ENCODE measurements around the gene FHOD3. TPM values are rescaled to one million over a fixed set of nuclear protein-coding genes. Genes with fewer than 3 reads are reported as not detected.

FHOD3 gene
- total RNA-seq, 1 experiment from 2014 or later = 8.7 TPM

- DNase-seq (ENCODE audit: low read depth) = no peak
Measured at GRCh38 chr18:36590621-36591580, 293.4 kb downstream of the FHOD3 start.

- DNase-seq (ENCODE audit: low read depth) = no peak
Measured at GRCh38 chr18:36592282-36592681, 294.8 kb downstream of the FHOD3 start.

GRCh38 chr18:36593001-36593400 is 295.5 kb downstream of the FHOD3 start:
- DNase-seq (ENCODE audit: low read depth) = peak; percentile 47

- DNase-seq (ENCODE audit: low read depth) = no peak
Measured at GRCh38 chr18:36593641-36594040, 296.1 kb downstream of the FHOD3 start.

GRCh38 chr18:36594621-36595020 is 297.1 kb downstream of the FHOD3 start:
- DNase-seq (ENCODE audit: low read depth) = no peak

- DNase-seq (ENCODE audit: low read depth) = no peak
Measured at GRCh38 chr18:36595046-36595817, 297.7 kb downstream of the FHOD3 start.

GRCh38 chr18:36595818-36596215 is 298.3 kb downstream of the FHOD3 start:
- DNase-seq (ENCODE audit: low read depth) = no peak

GRCh38 chr18:36597636-36598035 is 300.1 kb downstream of the FHOD3 start:
- no peak for DNase-seq (ENCODE audit: low read depth)

- no peak for DNase-seq (ENCODE audit: low read depth)
Measured at GRCh38 chr18:36600548-36600947, 303.0 kb downstream of the FHOD3 start.

- DNase-seq (ENCODE audit: low read depth) = no peak
Measured at GRCh38 chr18:36601316-36601715, 303.8 kb downstream of the FHOD3 start.

GRCh38 chr18:36602071-36602470 is 304.6 kb downstream of the FHOD3 start:
- no peak for DNase-seq (ENCODE audit: low read depth)

GRCh38 chr18:36602620-36603019 is 305.1 kb downstream of the FHOD3 start:
- no peak for DNase-seq (ENCODE audit: low read depth)

- DNase-seq (ENCODE audit: low read depth) = no peak
Measured at GRCh38 chr18:36608107-36608506, 310.6 kb downstream of the FHOD3 start.

- DNase-seq (ENCODE audit: low read depth) = no peak
Measured at GRCh38 chr18:36610258-36610657, 312.7 kb downstream of the FHOD3 start.

- no peak for DNase-seq (ENCODE audit: low read depth)
Measured at GRCh38 chr18:36610661-36611060, 313.1 kb downstream of the FHOD3 start.

- DNase-seq (ENCODE audit: low read depth) = no peak
Measured at GRCh38 chr18:36613069-36613468, 315.6 kb downstream of the FHOD3 start.

- no peak for DNase-seq (ENCODE audit: low read depth)
Measured at GRCh38 chr18:36613810-36614209, 316.3 kb downstream of the FHOD3 start.

- DNase-seq (ENCODE audit: low read depth) = no peak
Measured at GRCh38 chr18:36620788-36621187, 323.3 kb downstream of the FHOD3 start.

GRCh38 chr18:36622610-36623009 is 325.1 kb downstream of the FHOD3 start:
- DNase-seq (ENCODE audit: low read depth) = no peak

- no peak for DNase-seq (ENCODE audit: low read depth)
Measured at GRCh38 chr18:36623091-36623490, 325.6 kb downstream of the FHOD3 start.

- no peak for DNase-seq (ENCODE audit: low read depth)
Measured at GRCh38 chr18:36623681-36624190, 326.2 kb downstream of the FHOD3 start.

- DNase-seq (ENCODE audit: low read depth) = no peak
Measured at GRCh38 chr18:36624451-36625167, 327.1 kb downstream of the FHOD3 start.
